Panc1 (cell line): Measurements from ENCODE around the gene TOR1AIP1. TPM values are rescaled to one million over a fixed set of nuclear protein-coding genes. Genes with fewer than 3 reads are reported as not detected.

Experiments used
- ATAC-seq: fragments of 200-7000 bp; cut with Tn5 transposase; 2 replicates; pipeline ENCODE4 v1.9.1; 2020; ENCODE audit warnings: mild to moderate bottlenecking, moderate library complexity
- BruUV-seq: library from RNA; stranded (reverse); fragments of 400-500 nt; replicated peaks from 2 replicates; lab custom pipeline; 2021; lab: Mats Ljungman, UMichigan
- CTCF ChIA-PET: fragments of 300-600 bp; sonication (Branson Sonifier 250); formaldehyde crosslinking; loops from one replicate; lab custom pipeline; 2022; ENCODE audit warnings: antibody characterized with exemption; lab: Charles Lee
- POLR2A ChIA-PET: fragments of 300-600 bp; sonication (Branson Sonifier 250); formaldehyde crosslinking; loops from one replicate; lab custom pipeline; 2022; ENCODE audit warnings: antibody characterized with exemption; lab: Charles Lee
- DNase-seq: peaks from one replicate; pipeline ENCODE4 v3.0.0-alpha.2; 2010; ENCODE audit warnings: low read depth, low spot score
- H3K27ac ChIP-seq: 2 replicates; pipeline ENCODE4 v1.5.1; 2011; ENCODE audit warnings: mild to moderate bottlenecking, low read length, inconsistent platforms
- H3K27me3 ChIP-seq: fragments of 200-500 bp; sonication (Bioruptor generic); 2 replicates; pipeline ENCODE4 v1.6.0; 2014; ENCODE audit warnings: low read length, inconsistent platforms; ENCODE audit not compliant: control insufficient read depth, insufficient read depth
- H3K36me3 ChIP-seq: fragments of 200-500 bp; sonication (Bioruptor generic); 2 replicates; pipeline ENCODE4 v1.5.1; 2014; ENCODE audit warnings: inconsistent platforms, mild to moderate bottlenecking, low read length, moderate library complexity; ENCODE audit not compliant: control insufficient read depth, insufficient read depth
- H3K4me1 ChIP-seq: 2 replicates; pipeline ENCODE4 v1.5.1; 2011; ENCODE audit warnings: inconsistent platforms, mild to moderate bottlenecking, low read length, moderate library complexity; ENCODE audit not compliant: control insufficient read depth, insufficient read depth
- H3K4me3 ChIP-seq, 2 experiments: 2 replicates each; pipeline ENCODE4 v1.5.1; 2011 to 2012; ENCODE audit warnings: low read depth in 2 of 2, low read length in 2 of 2, mild to moderate bottlenecking in 2 of 2, inconsistent platforms in 1 of 2, moderate library complexity in 1 of 2
- H3K9me3 ChIP-seq: fragments of 200-500 bp; sonication (Bioruptor generic); 2 replicates; pipeline ENCODE4 v1.5.1; 2014; ENCODE audit warnings: low read depth, mild to moderate bottlenecking, inconsistent platforms, low read length, moderate library complexity; ENCODE audit not compliant: control insufficient read depth, insufficient read depth
- CTCF ChIP-seq: fragments of 450-650 bp; IDR thresholded peaks from 2 replicates; pipeline ENCODE4 v1.5.1; 2017; ENCODE audit warnings: mild to moderate bottlenecking
- POLR2AphosphoS5 ChIP-seq: IDR thresholded peaks from 2 replicates; pipeline ENCODE4 v1.6.1; 2012; ENCODE audit warnings: mild to moderate bottlenecking, low read depth, low read length, moderate library complexity
- REST ChIP-seq, 2 experiments: IDR thresholded peaks; 2 replicates each; pipeline ENCODE4 v1.6.1; 2011 to 2012; ENCODE audit warnings: low read depth in 2 of 2, control low read depth in 1 of 2, low read length in 1 of 2, mild to moderate bottlenecking in 1 of 2, moderate library complexity in 1 of 2; ENCODE audit not compliant: insufficient read depth in 1 of 2
- SIN3A ChIP-seq: IDR thresholded peaks from 2 replicates; pipeline ENCODE4 v1.6.1; 2012; ENCODE audit warnings: low read depth, mild to moderate bottlenecking, low read length, moderate library complexity, borderline replicate concordance; ENCODE audit not compliant: insufficient read depth
- TCF7L2 ChIP-seq: IDR thresholded peaks from 2 replicates; pipeline ENCODE4 v1.6.1; 2011; ENCODE audit warnings: mild to moderate bottlenecking, low read depth, low read length, inconsistent platforms
- in situ Hi-C: cut with HindIII; loops from 2 replicates; pipeline ENCODE4 v1.10.0; 2016; ENCODE audit warnings: low sequenced_read_pairs, low pct_unique_long_range_greater_than_20kb
- intact Hi-C: fragments of 100-400 bp; cut with micrococcal nuclease; formaldehyde crosslinking; loops from one replicate; pipeline ENCODE4 v1.10.0; 2022; ENCODE audit not compliant: unreplicated experiment
- total RNA-seq: library from RNA; stranded (reverse); gene quantifications from one replicate; pipeline ENCODE4 v1.2.1, GENCODE V29; 2021; ENCODE audit not compliant: unreplicated experiment

TOR1AIP1 gene
- total RNA-seq, 1 experiment from 2014 or later = 62.0 TPM

GRCh38 chr1:179935909-179936496 is 53.9 kb downstream of the TOR1AIP1 start:
- no TSS peak for BruUV-seq
- Histone ChIP-seq H3K9me3 (no peaks in the 10 kb centered on the region), H3K27me3 (no peaks in the 10 kb centered on the region), H3K36me3 (no peaks in the 10 kb centered on the region), H3K27ac (peak overlapping the region; percentile 8; the same call in 1 of the 2 replicates), H3K4me1 (peaks cover 26% of the 10 kb centered on the region; the same call in 1 of the 2 replicates), H3K4me3 (no peak overlapping the region)
- intact Hi-C loops (no loop called here), in situ Hi-C loops (no loop called here)
- POLR2A ChIA-PET = no interaction called here
- CTCF ChIA-PET = no interaction called here
- TF ChIP-seq TCF7L2 (no peak), REST (IDR thresholded peaks at IDR 0.05; ENCODE audit: insufficient read depth in 1 of 2, low read depth in 2 of 2, low read length in 1 of 2) (no peak), POLR2AphosphoS5 (no peak), CTCF (no peak), SIN3A (no peak)
- ATAC-seq = no peak
- no peak for DNase-seq

- H3K4me3 ChIP-seq = no peak overlapping the region
- ATAC-seq (no peak), DNase-seq (no peak)
- intact Hi-C loops (no loop called here), in situ Hi-C loops (no loop called here)
- no TSS peak for BruUV-seq
- TF ChIP-seq TCF7L2 (no peak), REST (IDR thresholded peaks at IDR 0.05; ENCODE audit: insufficient read depth in 1 of 2, low read depth in 2 of 2, low read length in 1 of 2) (no peak), SIN3A (no peak), CTCF (no peak), POLR2AphosphoS5 (no peak)
- POLR2A ChIA-PET = interaction anchor here (0.6 kb wide), 1 partner anchor 166 kb away, joined by 3 read pairs; no protein-coding TSS in a partner anchor
- H3K4me1 ChIP-seq = peaks cover 19% of the 10 kb centered on the region; the same call in 1 of the 2 replicates
- no peaks in the 10 kb centered on the region for H3K27me3 ChIP-seq
- CTCF ChIA-PET = no interaction called here
- no peaks in the 10 kb centered on the region for H3K9me3 ChIP-seq
- no peaks in the 10 kb centered on the region for H3K36me3 ChIP-seq
- H3K27ac ChIP-seq = peak overlapping the region; percentile 57; the same call in 1 of the 2 replicates
These were observed 55.7 kb downstream of the TOR1AIP1 start for GRCh38 chr1:179937668-179938254.
